HEK293 (cell line): ENCODE measurements around the gene LRBA.

Source experiments
- PBX3 ChIP-seq: sonication (generic); formaldehyde crosslinking; IDR thresholded peaks from 2 replicates; pipeline ENCODE4 v1.8.1; 2022; ENCODE audit warnings: mild to moderate bottlenecking, moderate library complexity, missing genetic modification reagents
- PRDM10 ChIP-seq: fragments of 450-650 bp; formaldehyde crosslinking; IDR thresholded peaks from 2 replicates; pipeline ENCODE4 v1.5.1; 2016; ENCODE audit warnings: missing biosample characterization, missing genetic modification characterization
- SP3 ChIP-seq: fragments of 450-650 bp; formaldehyde crosslinking; IDR thresholded peaks from 2 replicates; pipeline ENCODE4 v1.5.1; 2016; ENCODE audit warnings: missing biosample characterization, missing genetic modification characterization
- TRIM28 ChIP-seq: IDR thresholded peaks from 2 replicates; pipeline ENCODE4 v1.6.1; 2011; ENCODE audit warnings: low read length, control low read depth, borderline replicate concordance
- ZBTB8A ChIP-seq: fragments of 450-650 bp; formaldehyde crosslinking; IDR thresholded peaks from 2 replicates; pipeline ENCODE4 v1.5.1; 2016; ENCODE audit warnings: missing biosample characterization, missing genetic modification characterization
- ZNF138 ChIP-seq: fragments of 450-650 bp; formaldehyde crosslinking; IDR thresholded peaks from 2 replicates; pipeline ENCODE4 v1.5.1; 2016; ENCODE audit warnings: missing biosample characterization, missing genetic modification characterization, borderline replicate concordance
- ZNF16 ChIP-seq: fragments of 450-650 bp; formaldehyde crosslinking; IDR thresholded peaks from 2 replicates; pipeline ENCODE4 v1.5.1; 2016; ENCODE audit warnings: low read depth, missing biosample characterization, missing genetic modification characterization
- ZNF274 ChIP-seq, 2 experiments: fragments of 200-500 bp in 1 of 2; fragments of 450-650 bp in 1 of 2; sonication (Bioruptor generic) in 1 of 2; formaldehyde crosslinking in 1 of 2; IDR thresholded peaks; 2 replicates each; pipeline versions ENCODE4 v1.5.1 to v1.6.1; 2014 to 2016; ENCODE audit warnings: borderline replicate concordance in 1 of 2, inconsistent platforms in 1 of 2, low read length in 1 of 2, missing biosample characterization in 1 of 2, missing genetic modification characterization in 1 of 2
- ZNF354C ChIP-seq: fragments of 450-650 bp; formaldehyde crosslinking; IDR thresholded peaks from 2 replicates; pipeline ENCODE4 v1.5.1; 2016; ENCODE audit warnings: missing biosample characterization, missing genetic modification characterization, low read depth, borderline replicate concordance
- ZSCAN23 ChIP-seq: fragments of 450-650 bp; formaldehyde crosslinking; IDR thresholded peaks from 2 replicates; pipeline ENCODE4 v1.5.1; 2016; ENCODE audit warnings: missing biosample characterization, missing genetic modification characterization
- TF ChIP-seq, protein P1 (sequence below): fragments of 450-650 bp; formaldehyde crosslinking; IDR thresholded peaks from 2 replicates; pipeline ENCODE4 v1.5.1; 2016; ENCODE audit warnings: missing biosample characterization, missing genetic modification characterization
- TF ChIP-seq, protein P2 (sequence below): fragments of 450-650 bp; IDR thresholded peaks from 2 replicates; pipeline ENCODE4 v1.5.1; 2018; ENCODE audit warnings: missing biosample characterization, mild to moderate bottlenecking, missing genetic modification characterization

- TF ChIP-seq, protein P1, sequence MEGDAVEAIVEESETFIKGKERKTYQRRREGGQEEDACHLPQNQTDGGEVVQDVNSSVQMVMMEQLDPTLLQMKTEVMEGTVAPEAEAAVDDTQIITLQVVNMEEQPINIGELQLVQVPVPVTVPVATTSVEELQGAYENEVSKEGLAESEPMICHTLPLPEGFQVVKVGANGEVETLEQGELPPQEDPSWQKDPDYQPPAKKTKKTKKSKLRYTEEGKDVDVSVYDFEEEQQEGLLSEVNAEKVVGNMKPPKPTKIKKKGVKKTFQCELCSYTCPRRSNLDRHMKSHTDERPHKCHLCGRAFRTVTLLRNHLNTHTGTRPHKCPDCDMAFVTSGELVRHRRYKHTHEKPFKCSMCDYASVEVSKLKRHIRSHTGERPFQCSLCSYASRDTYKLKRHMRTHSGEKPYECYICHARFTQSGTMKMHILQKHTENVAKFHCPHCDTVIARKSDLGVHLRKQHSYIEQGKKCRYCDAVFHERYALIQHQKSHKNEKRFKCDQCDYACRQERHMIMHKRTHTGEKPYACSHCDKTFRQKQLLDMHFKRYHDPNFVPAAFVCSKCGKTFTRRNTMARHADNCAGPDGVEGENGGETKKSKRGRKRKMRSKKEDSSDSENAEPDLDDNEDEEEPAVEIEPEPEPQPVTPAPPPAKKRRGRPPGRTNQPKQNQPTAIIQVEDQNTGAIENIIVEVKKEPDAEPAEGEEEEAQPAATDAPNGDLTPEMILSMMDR (tag by site-specific recombination) = no peak
- no peak for TF ChIP-seq ZSCAN23 (tag by site-specific recombination)
- TF ChIP-seq SP3 (tag by site-specific recombination) = no peak
- no peak for TF ChIP-seq ZNF274 (IDR thresholded peaks at IDR 0.05; ENCODE audit: low read length)
- no peak for TF ChIP-seq ZNF274 (tag by site-specific recombination; IDR thresholded peaks at IDR 0.05; ENCODE audit: borderline replicate concordance)
- TF ChIP-seq TRIM28 = no peak
- no peak for TF ChIP-seq ZNF138 (tag by site-specific recombination)
- TF ChIP-seq ZBTB8A (tag by site-specific recombination) = no peak
- TF ChIP-seq, protein P2, sequence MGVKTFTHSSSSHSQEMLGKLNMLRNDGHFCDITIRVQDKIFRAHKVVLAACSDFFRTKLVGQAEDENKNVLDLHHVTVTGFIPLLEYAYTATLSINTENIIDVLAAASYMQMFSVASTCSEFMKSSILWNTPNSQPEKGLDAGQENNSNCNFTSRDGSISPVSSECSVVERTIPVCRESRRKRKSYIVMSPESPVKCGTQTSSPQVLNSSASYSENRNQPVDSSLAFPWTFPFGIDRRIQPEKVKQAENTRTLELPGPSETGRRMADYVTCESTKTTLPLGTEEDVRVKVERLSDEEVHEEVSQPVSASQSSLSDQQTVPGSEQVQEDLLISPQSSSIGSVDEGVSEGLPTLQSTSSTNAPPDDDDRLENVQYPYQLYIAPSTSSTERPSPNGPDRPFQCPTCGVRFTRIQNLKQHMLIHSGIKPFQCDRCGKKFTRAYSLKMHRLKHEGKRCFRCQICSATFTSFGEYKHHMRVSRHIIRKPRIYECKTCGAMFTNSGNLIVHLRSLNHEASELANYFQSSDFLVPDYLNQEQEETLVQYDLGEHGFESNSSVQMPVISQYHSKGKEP (tag by site-specific recombination) = no peak
- no peak for TF ChIP-seq PBX3 (CRISPR knock-in tag)
- TF ChIP-seq PRDM10 (tag by site-specific recombination) = no peak
- no peak for TF ChIP-seq ZNF16 (tag by site-specific recombination)
- no peak for TF ChIP-seq ZNF354C (tag by site-specific recombination)
These were observed 232.2 kb downstream of the LRBA start for GRCh38 chr4:150782921-150783320.
